HCT116 (cell line): ENCODE results near the gene STAU1. TPM values are rescaled to one million over a fixed set of nuclear protein-coding genes. Genes with fewer than 3 reads are reported as not detected.

Source experiments
- ATAC-seq: fragments of 200-7000 bp; cut with Tn5 transposase; 2 replicates; pipeline ENCODE4 v1.9.1; 2020; ENCODE audit warnings: mild to moderate bottlenecking, moderate library complexity
- BruUV-seq: library from RNA; stranded (reverse); fragments of 400-500 nt; replicated peaks from 2 replicates; lab custom pipeline; 2021; lab: Mats Ljungman, UMichigan
- CTCF ChIA-PET: fragments of 300-600 bp; sonication (Branson Sonifier 250); formaldehyde crosslinking; loops from one replicate; lab custom pipeline; 2021; ENCODE audit warnings: antibody characterized with exemption; lab: Charles Lee
- POLR2A ChIA-PET: fragments of 300-600, 350-600 bp; sonication (Branson Sonifier 250); formaldehyde crosslinking; loops from one replicate; lab custom pipeline; 2021; ENCODE audit warnings: antibody characterized with exemption; lab: Charles Lee
- RAD21 ChIA-PET, 2 experiments: fragments of 300-600 bp; sonication (Branson Sonifier 250); formaldehyde crosslinking; loops; one replicate each; lab custom pipeline; 2023; ENCODE audit warnings: low total read pairs in 2 of 2; ENCODE audit not compliant: uncharacterized antibody in 2 of 2, unreplicated experiment in 2 of 2, low non-redundant PET in 1 of 2; lab: Charles Lee
- DNase-seq: peaks from one replicate; pipeline ENCODE4 v3.0.0-alpha.2; 2010; ENCODE audit warnings: low read depth, low spot score
- H2AFZ ChIP-seq: fragments of 200-600 bp; shearing (Covaris generic), sonication (generic); 2 replicates; pipeline ENCODE4 v1.6.1; 2017; ENCODE audit warnings: low read depth, mixed run types, mixed read lengths, antibody characterized with exemption, low read length; ENCODE audit not compliant: poor library complexity, severe bottlenecking
- H3K27ac ChIP-seq: 2 replicates; pipeline ENCODE4 v1.5.1; 2012; ENCODE audit warnings: low read depth, low read length
- H3K27me3 ChIP-seq: fragments of 200-600 bp; sonication (generic); 2 replicates; pipeline ENCODE4 v1.6.1; 2016; ENCODE audit warnings: mixed run types, low read length, mixed read lengths; ENCODE audit not compliant: insufficient read depth
- H3K36me3 ChIP-seq, 2 experiments: fragments of 200-500 bp in 1 of 2; fragments of 200-600 bp in 1 of 2; sonication (Bioruptor generic) in 1 of 2; sonication (generic) in 1 of 2; 2 replicates each; pipeline versions ENCODE4 v1.5.1 to v1.6.1; 2014 to 2016; ENCODE audit warnings: low read length in 2 of 2, inconsistent platforms in 1 of 2, mixed read lengths in 1 of 2, mixed run types in 1 of 2; ENCODE audit not compliant: insufficient read depth in 2 of 2, control insufficient read depth in 1 of 2
- H3K4me1 ChIP-seq, 2 experiments: fragments of 200-600 bp in 1 of 2; sonication (generic) in 1 of 2; 2 replicates each; pipeline versions ENCODE4 v1.5.1 to v1.6.1; 2012 to 2017; ENCODE audit warnings: low read length in 2 of 2, inconsistent platforms in 1 of 2, mild to moderate bottlenecking in 1 of 2, mixed read lengths in 1 of 2, mixed run types in 1 of 2, moderate library complexity in 1 of 2; ENCODE audit not compliant: insufficient read depth in 2 of 2, control insufficient read depth in 1 of 2
- H3K4me2 ChIP-seq: fragments of 200-600 bp; sonication (generic); 2 replicates; pipeline ENCODE4 v1.6.1; 2017; ENCODE audit warnings: mixed run types, low read length, mixed read lengths
- H3K4me3 ChIP-seq, 2 experiments: fragments of 200-600 bp in 1 of 2; sonication (generic) in 1 of 2; replicated peaks in 1 of 2; 2 replicates each; pipeline ENCODE4 v1.5.1; 2011 to 2016; ENCODE audit warnings: low read length in 2 of 2, control low read depth in 1 of 2, low read depth in 1 of 2, mild to moderate bottlenecking in 1 of 2, mixed read lengths in 1 of 2, mixed run types in 1 of 2
- H3K79me2 ChIP-seq: fragments of 200-600 bp; sonication (generic); 2 replicates; pipeline ENCODE4 v1.6.1; 2017; ENCODE audit warnings: mild to moderate bottlenecking, mixed run types, low read length, moderate library complexity, mixed read lengths; ENCODE audit not compliant: insufficient read depth
- H3K9ac ChIP-seq: fragments of 200-600 bp; sonication (generic); 2 replicates; pipeline ENCODE4 v1.6.1; 2016; ENCODE audit warnings: low read length, mixed read lengths
- H3K9me2 ChIP-seq: fragments of 200-600 bp; sonication (generic), shearing (Covaris generic); 2 replicates; pipeline ENCODE4 v1.6.1; 2017; ENCODE audit warnings: mixed run types, mild to moderate bottlenecking, moderate library complexity; ENCODE audit not compliant: insufficient read depth
- H3K9me3 ChIP-seq, 2 experiments: fragments of 200-500 bp in 1 of 2; fragments of 200-600 bp in 1 of 2; sonication (Bioruptor generic) in 1 of 2; sonication (generic) in 1 of 2; 2 replicates each; pipeline ENCODE4 v1.6.1; 2014 to 2017; ENCODE audit warnings: low read length in 2 of 2, mixed read lengths in 2 of 2, inconsistent platforms in 1 of 2, low read depth in 1 of 2, mild to moderate bottlenecking in 1 of 2, mixed run types in 1 of 2, moderate library complexity in 1 of 2; ENCODE audit not compliant: control insufficient read depth in 1 of 2, insufficient read depth in 1 of 2
- H4K20me1 ChIP-seq: fragments of 200-600 bp; sonication (generic), shearing (Covaris generic); 2 replicates; pipeline ENCODE4 v1.6.1; 2017; ENCODE audit warnings: mixed run types, mild to moderate bottlenecking, moderate library complexity; ENCODE audit not compliant: insufficient read depth
- SP1 ChIP-seq: IDR thresholded peaks from 2 replicates; pipeline ENCODE4 v1.6.1; 2012; ENCODE audit warnings: low read depth
- SRF ChIP-seq: IDR thresholded peaks from 2 replicates; pipeline ENCODE4 v1.6.1; 2012; ENCODE audit warnings: low read depth
- YY1 ChIP-seq: IDR thresholded peaks from 2 replicates; pipeline ENCODE4 v1.6.1; 2011; ENCODE audit warnings: low read length, low read depth, moderate library complexity, mild to moderate bottlenecking; ENCODE audit not compliant: insufficient replicate concordance; ENCODE audit errors: extremely low read depth
- ZFX ChIP-seq: fragments of 450-650 bp; IDR thresholded peaks from 2 replicates; pipeline ENCODE4 v1.6.1; 2017
- intact Hi-C: fragments of 100-400 bp; cut with micrococcal nuclease; formaldehyde crosslinking; loops from 2 replicates; pipeline ENCODE4 v1.10.0; 2022
- total RNA-seq: library from RNA; stranded (reverse); gene quantifications from one replicate; pipeline ENCODE4 v1.2.1, GENCODE V29; 2021; ENCODE audit not compliant: unreplicated experiment
- TF ChIP-seq, protein P1 (sequence below), 3 experiments: fragments of 200-600 bp in 1 of 3; sonication (generic) in 1 of 3; IDR thresholded peaks in 2 of 3; conservative IDR thresholded peaks in 1 of 3; 2 replicates each; pipeline ENCODE4 v1.5.1; 2012 to 2017; ENCODE audit warnings: low read depth in 2 of 3, low read length in 2 of 3, antibody characterized with exemption in 1 of 3, borderline replicate concordance in 1 of 3, control low read depth in 1 of 3, mild to moderate bottlenecking in 1 of 3, mixed read lengths in 1 of 3, mixed run types in 1 of 3, moderate library complexity in 1 of 3; ENCODE audit not compliant: insufficient read depth in 1 of 3
- TF ChIP-seq, protein P2 (sequence below): IDR thresholded peaks from 2 replicates; pipeline ENCODE4 v1.6.1; 2012; ENCODE audit warnings: low read depth

STAU1 gene
- total RNA-seq, 1 experiment from 2014 or later: 90.3 TPM

DNA sequence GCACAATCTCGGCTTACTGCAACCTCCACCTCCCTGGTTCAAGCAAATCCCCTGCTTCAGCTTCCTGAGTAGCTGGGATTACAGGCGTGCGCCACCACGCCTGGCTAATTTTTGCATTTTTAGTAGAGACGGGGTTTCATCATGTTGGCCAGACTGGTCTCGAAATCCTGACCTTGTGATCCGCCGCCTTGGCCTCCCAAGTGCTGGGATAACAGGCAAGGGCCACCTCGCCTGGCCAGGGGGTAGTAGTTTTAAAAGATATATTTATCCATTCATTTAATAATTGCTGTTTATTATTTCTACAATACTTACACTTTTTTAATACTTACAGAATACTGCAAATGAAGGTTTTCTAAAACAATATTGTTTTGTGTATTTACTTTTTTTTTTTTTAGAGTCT lies 15.6 kb upstream of the STAU1 start:
- no peak overlapping the region for H3K9ac ChIP-seq
- no peaks in the 10 kb centered on the region for H3K4me1 ChIP-seq
- TF ChIP-seq ZFX: no peak
- TF ChIP-seq, protein P1, sequence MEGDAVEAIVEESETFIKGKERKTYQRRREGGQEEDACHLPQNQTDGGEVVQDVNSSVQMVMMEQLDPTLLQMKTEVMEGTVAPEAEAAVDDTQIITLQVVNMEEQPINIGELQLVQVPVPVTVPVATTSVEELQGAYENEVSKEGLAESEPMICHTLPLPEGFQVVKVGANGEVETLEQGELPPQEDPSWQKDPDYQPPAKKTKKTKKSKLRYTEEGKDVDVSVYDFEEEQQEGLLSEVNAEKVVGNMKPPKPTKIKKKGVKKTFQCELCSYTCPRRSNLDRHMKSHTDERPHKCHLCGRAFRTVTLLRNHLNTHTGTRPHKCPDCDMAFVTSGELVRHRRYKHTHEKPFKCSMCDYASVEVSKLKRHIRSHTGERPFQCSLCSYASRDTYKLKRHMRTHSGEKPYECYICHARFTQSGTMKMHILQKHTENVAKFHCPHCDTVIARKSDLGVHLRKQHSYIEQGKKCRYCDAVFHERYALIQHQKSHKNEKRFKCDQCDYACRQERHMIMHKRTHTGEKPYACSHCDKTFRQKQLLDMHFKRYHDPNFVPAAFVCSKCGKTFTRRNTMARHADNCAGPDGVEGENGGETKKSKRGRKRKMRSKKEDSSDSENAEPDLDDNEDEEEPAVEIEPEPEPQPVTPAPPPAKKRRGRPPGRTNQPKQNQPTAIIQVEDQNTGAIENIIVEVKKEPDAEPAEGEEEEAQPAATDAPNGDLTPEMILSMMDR (IDR thresholded peaks at IDR 0.05 in 2 of 3, conservative IDR thresholded peaks at IDR 0.05 in 1 of 3; ENCODE audit: borderline replicate concordance in 1 of 3, insufficient read depth in 1 of 3, low read depth in 2 of 3, low read length in 2 of 3): no peak
- TF ChIP-seq, protein P2, sequence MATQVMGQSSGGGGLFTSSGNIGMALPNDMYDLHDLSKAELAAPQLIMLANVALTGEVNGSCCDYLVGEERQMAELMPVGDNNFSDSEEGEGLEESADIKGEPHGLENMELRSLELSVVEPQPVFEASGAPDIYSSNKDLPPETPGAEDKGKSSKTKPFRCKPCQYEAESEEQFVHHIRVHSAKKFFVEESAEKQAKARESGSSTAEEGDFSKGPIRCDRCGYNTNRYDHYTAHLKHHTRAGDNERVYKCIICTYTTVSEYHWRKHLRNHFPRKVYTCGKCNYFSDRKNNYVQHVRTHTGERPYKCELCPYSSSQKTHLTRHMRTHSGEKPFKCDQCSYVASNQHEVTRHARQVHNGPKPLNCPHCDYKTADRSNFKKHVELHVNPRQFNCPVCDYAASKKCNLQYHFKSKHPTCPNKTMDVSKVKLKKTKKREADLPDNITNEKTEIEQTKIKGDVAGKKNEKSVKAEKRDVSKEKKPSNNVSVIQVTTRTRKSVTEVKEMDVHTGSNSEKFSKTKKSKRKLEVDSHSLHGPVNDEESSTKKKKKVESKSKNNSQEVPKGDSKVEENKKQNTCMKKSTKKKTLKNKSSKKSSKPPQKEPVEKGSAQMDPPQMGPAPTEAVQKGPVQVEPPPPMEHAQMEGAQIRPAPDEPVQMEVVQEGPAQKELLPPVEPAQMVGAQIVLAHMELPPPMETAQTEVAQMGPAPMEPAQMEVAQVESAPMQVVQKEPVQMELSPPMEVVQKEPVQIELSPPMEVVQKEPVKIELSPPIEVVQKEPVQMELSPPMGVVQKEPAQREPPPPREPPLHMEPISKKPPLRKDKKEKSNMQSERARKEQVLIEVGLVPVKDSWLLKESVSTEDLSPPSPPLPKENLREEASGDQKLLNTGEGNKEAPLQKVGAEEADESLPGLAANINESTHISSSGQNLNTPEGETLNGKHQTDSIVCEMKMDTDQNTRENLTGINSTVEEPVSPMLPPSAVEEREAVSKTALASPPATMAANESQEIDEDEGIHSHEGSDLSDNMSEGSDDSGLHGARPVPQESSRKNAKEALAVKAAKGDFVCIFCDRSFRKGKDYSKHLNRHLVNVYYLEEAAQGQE: no peak
- no peak for TF ChIP-seq YY1
- no peak for TF ChIP-seq SRF
- TF ChIP-seq SP1: no peak
- no peaks in the 10 kb centered on the region for H4K20me1 ChIP-seq
- no peaks in the 10 kb centered on the region for H3K27me3 ChIP-seq
- ChIA-PET RAD21 (no interaction called here), POLR2A (no interaction called here), CTCF (interaction anchor here (0.8 kb wide), 1 partner anchor 14 kb away, joined by 3 read pairs; no protein-coding TSS in a partner anchor)
- H3K36me3 ChIP-seq: no peaks in the 10 kb centered on the region
- H2AFZ ChIP-seq: no peak overlapping the region
- H3K4me3 ChIP-seq: no peak overlapping the region
- DNase-seq (no peak), ATAC-seq (no peak)
- H3K9me2 ChIP-seq: no peaks in the 10 kb centered on the region
- intact Hi-C loops: no loop called here
- no peak overlapping the region for H3K27ac ChIP-seq
- H3K4me2 ChIP-seq: no peak overlapping the region
- BruUV-seq: no TSS peak
- no peaks in the 10 kb centered on the region for H3K9me3 ChIP-seq
- H3K79me2 ChIP-seq: no peaks in the 10 kb centered on the region
